ENCODE data around the gene EMILIN3.

Gene EMILIN3

GRCh38 chr20:41355192-41355591 lies 11.4 kb downstream of the EMILIN3 start:
- no peaks in the 10 kb centered on the region for H3K4me1 ChIP-seq
- DNase-seq = no peak
- no peak overlapping the region for H3K4me3 ChIP-seq (ENCODE audit: low read depth, low read length)
- H3K36me3 ChIP-seq = no peaks in the 10 kb centered on the region
- TF ChIP-seq, protein P1, sequence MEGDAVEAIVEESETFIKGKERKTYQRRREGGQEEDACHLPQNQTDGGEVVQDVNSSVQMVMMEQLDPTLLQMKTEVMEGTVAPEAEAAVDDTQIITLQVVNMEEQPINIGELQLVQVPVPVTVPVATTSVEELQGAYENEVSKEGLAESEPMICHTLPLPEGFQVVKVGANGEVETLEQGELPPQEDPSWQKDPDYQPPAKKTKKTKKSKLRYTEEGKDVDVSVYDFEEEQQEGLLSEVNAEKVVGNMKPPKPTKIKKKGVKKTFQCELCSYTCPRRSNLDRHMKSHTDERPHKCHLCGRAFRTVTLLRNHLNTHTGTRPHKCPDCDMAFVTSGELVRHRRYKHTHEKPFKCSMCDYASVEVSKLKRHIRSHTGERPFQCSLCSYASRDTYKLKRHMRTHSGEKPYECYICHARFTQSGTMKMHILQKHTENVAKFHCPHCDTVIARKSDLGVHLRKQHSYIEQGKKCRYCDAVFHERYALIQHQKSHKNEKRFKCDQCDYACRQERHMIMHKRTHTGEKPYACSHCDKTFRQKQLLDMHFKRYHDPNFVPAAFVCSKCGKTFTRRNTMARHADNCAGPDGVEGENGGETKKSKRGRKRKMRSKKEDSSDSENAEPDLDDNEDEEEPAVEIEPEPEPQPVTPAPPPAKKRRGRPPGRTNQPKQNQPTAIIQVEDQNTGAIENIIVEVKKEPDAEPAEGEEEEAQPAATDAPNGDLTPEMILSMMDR (IDR thresholded peaks at IDR 0.05; ENCODE audit: low read depth, low read length) = no peak
- H3K9me3 ChIP-seq = no peaks in the 10 kb centered on the region
- no peaks in the 10 kb centered on the region for H3K27me3 ChIP-seq

GRCh38 chr20:41353530-41353929 lies 13.1 kb downstream of the EMILIN3 start:
- no peaks in the 10 kb centered on the region for H3K27me3 ChIP-seq
- H3K9me3 ChIP-seq = no peaks in the 10 kb centered on the region
- no peak for DNase-seq
- H3K4me3 ChIP-seq (ENCODE audit: low read depth, low read length) = no peak overlapping the region
- TF ChIP-seq, protein P1 (IDR thresholded peaks at IDR 0.05; ENCODE audit: low read depth, low read length) = no peak
- no peaks in the 10 kb centered on the region for H3K4me1 ChIP-seq
- H3K36me3 ChIP-seq = no peaks in the 10 kb centered on the region

GRCh38 chr20:41352666-41353065 lies 14.0 kb downstream of the EMILIN3 start:
- no peaks in the 10 kb centered on the region for H3K36me3 ChIP-seq
- H3K9me3 ChIP-seq = no peaks in the 10 kb centered on the region
- H3K4me1 ChIP-seq = no peaks in the 10 kb centered on the region
- H3K27me3 ChIP-seq = no peaks in the 10 kb centered on the region
- DNase-seq = no peak
- H3K4me3 ChIP-seq (ENCODE audit: low read depth, low read length) = no peak overlapping the region
- TF ChIP-seq, protein P1 (IDR thresholded peaks at IDR 0.05; ENCODE audit: low read depth, low read length) = no peak

DNA sequence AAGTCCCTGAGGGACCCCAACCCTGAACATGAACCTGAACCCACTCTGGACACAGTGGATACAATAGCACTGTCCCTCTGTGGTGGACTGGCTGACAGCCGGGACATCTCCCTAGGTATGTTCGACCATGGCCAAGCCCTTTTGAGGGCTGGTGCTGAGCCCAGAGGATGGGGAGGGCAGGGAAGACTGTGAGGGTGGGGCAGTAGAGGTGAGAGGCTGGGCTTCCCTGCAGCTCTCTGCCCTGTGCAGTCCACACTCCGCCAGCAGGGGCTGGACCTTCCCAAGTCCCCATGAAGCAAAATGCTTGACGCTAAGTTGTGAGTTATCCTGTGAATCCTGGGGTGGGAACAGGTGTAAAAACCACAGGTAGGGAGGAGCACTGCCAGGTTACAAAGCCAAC lies 14.5 kb downstream of the EMILIN3 start:
- no peaks in the 10 kb centered on the region for H3K36me3 ChIP-seq
- no peak for DNase-seq

DNA sequence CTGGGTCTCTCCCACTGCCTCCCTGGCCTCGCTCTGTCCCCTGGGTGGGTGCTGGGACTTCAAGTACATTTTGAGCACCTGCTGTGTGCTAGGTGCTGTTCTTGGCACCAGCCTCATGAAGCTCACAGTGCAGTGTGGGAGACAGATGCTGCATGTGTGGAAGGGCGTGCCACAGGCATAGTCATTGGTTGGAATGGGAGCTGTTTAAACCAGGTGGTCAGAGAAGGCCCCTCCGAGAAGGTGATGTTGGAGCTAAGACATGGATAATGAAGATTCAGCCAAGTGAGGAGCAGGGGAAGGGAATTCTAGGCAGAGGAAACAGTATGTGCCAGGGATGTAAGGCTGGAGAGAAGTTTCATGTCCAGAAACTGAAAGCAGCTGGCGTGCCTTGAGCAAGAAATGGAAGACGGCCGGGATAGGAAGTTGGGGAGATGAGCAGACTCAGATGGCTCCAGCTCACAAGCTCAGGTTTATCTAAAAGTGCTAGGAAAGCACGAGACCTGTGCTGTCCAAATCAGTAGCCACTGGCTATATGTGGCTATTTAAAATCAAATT lies 16.1 kb downstream of the EMILIN3 start:
- Histone ChIP-seq H3K4me1 (no peaks in the 10 kb centered on the region), H3K9me3 (no peaks in the 10 kb centered on the region), H3K27me3 (no peaks in the 10 kb centered on the region), H3K4me3 (ENCODE audit: low read depth, low read length) (no peak overlapping the region), H3K36me3 (no peaks in the 10 kb centered on the region)
- TF ChIP-seq, protein P1 (IDR thresholded peaks at IDR 0.05; ENCODE audit: low read depth, low read length) = no peak
- DNase-seq = no peak

More for the DNA sequence above, 14.5 kb downstream of the EMILIN3 start:
- no peak overlapping the region for H3K4me3 ChIP-seq (ENCODE audit: low read depth, low read length)
- no peaks in the 10 kb centered on the region for H3K4me1 ChIP-seq
- H3K27me3 ChIP-seq = no peaks in the 10 kb centered on the region
- H3K9me3 ChIP-seq = no peaks in the 10 kb centered on the region
- TF ChIP-seq, protein P1 (IDR thresholded peaks at IDR 0.05; ENCODE audit: low read depth, low read length) = peak; percentile 39

DNA sequence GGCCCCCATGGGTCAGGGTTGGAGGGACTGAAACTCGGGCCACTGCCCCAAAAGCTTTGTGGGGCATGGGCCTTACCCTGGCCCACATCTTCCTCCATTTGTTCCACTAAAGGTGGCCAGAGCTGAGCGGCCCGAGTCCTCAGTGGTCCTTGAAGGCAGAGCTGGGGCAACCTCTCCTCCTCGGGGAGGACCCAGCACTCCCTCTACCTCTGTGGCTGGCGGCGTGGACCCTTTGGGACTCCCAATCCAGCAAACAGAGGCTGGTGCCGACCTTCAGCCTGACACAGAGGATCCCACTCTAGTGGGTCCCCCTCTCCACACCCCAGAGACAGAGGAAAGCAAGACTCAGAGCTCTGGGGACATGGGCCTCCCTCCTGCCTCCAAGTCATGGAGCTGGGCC lies 16.7 kb downstream of the EMILIN3 start:
- Histone ChIP-seq H3K36me3 (no peaks in the 10 kb centered on the region), H3K4me3 (ENCODE audit: low read depth, low read length) (no peak overlapping the region), H3K4me1 (no peaks in the 10 kb centered on the region), H3K27me3 (no peaks in the 10 kb centered on the region), H3K9me3 (no peaks in the 10 kb centered on the region)
- DNase-seq = no peak
- TF ChIP-seq, protein P1 (IDR thresholded peaks at IDR 0.05; ENCODE audit: low read depth, low read length) = no peak

All from BE2C (cell line).